Stimulated activated CD8-positive, alpha-beta memory T cell treated with anti-CD3 and anti-CD28 coated beads, Interleukin-12 subunit alpha, Interleukin-12 subunit beta, amount 100 ng/mL, for 1 hour (primary cell): Measurements from ENCODE around the gene SPATS1.
A peak's percentile ranks its signal among the peaks of the same experiment; 100 is the strongest.

Experiments
- DNase-seq: peaks from one replicate; pipeline ENCODE4 v3.0.0-alpha.2; 2020; ENCODE audit warnings: low read depth

SPATS1 gene

GRCh38 chr6:44342489-44342888 lies at the start of gene SPATS1:
Gene SPATS1 (plus strand): TSS chr6:44342650. CDS start chr6:44343096, 446 bp downstream.
- no peak for DNase-seq

DNA sequence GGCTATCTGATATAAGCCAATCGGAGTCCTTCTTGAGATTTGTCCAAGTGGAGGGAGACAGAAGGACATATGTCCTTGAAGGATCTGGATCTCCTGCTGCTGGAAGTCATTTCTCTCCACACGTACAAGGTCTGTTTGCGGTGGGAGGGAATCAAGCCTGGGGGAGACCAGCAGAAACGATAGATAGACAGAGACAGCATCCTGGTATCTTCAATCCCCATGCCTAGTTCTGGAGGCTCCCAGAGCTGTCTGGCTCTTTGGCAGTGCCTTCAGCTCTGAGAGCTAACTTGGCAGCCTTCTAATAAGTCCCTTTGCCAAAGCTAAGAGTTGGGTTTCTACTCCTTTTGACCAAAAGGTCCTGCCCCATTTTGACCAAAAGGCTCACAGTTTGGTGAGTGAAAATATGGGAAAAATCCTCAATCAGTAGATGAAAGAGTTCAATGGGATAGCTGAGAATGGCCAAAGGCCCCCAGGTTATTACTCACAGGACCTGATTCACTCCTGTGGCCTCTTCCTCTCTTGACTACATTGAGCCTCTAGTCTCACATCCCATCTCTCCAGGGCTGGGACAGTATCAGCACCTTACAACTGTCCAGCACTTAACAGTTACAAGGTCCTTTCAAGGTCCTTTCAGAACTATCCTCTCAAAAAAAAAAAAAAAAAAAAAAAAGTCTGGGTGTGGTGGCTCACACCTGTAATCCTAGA lies 49.6 kb upstream of the SPATS1 start:
- no peak for DNase-seq

GRCh38 chr6:44294832-44295791 lies 47.3 kb upstream of the SPATS1 start:
- no peak for DNase-seq

GRCh38 chr6:44297063-44298038 lies 45.1 kb upstream of the SPATS1 start:
- peak; percentile 15 for DNase-seq

DNA sequence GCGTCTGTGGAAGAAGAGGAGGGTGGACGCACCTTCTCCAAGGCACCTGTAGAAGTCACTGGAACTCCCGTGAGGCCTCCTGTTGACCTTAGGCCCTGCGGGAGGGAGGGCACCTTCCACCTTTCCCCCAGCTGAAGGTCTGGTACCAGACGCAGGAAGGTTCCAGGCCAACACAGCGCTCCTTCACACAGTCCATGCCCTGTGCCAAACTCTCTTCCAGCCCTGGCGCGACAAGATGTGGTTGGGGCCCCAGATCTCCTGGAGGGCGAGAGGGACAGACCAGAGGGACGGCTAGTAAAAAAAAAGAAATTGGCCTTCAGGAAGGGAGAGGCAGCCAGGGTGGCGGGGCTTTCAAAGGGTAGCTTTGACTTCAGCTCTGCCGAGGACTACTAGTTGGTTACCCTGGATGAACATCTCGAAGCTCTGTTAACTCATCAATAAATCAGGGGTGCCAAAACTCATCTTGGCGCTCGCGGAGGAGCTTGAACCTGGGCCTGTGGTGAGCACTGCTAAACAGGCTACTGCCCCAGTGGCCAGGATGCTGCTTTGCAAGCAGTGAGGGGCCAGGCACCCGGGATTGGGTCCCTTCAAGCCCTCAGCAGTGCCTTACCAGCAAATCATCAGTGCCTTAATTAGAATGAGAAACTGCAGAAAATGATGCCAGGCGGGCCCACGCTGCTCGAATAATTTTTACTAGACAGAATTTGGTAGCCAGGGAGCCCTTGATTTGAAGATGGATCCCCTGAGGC lies 44.2 kb upstream of the SPATS1 start:
- no peak for DNase-seq

- no peak for DNase-seq
These were observed 43.6 kb upstream of the SPATS1 start for GRCh38 chr6:44298864-44299263.

GRCh38 chr6:44300292-44300823 lies 42.1 kb upstream of the SPATS1 start:
- DNase-seq: no peak

GRCh38 chr6:44301106-44301505 lies 41.3 kb upstream of the SPATS1 start:
- DNase-seq: no peak

GRCh38 chr6:44301782-44302564 lies 40.5 kb upstream of the SPATS1 start:
- DNase-seq: no peak

GRCh38 chr6:44302856-44303255 lies 39.6 kb upstream of the SPATS1 start:
- DNase-seq: no peak

DNA sequence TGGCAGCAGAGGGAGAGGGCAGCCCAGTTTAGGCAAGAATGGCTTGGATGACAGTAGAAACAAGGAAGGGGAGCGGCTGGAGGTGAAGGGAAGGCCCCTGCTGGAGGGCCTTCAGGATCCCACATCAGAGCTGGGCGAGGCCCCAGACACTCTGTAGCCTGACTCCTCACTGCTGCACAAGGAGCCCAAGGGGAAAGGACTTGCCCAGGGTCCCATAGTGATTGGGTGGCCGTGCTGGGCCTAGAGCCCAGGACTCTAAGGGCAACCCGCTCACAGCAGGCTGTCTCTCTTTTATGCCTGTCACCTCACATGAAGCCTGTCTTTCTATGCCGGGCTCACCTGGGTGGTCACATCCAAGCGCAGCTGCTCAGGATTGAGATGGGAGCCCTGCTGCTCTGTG lies 38.6 kb upstream of the SPATS1 start:
- no peak for DNase-seq

- DNase-seq: peak; percentile 16
These were observed 37.9 kb upstream of the SPATS1 start for GRCh38 chr6:44304282-44305199.

GRCh38 chr6:44305200-44305725 lies 37.2 kb upstream of the SPATS1 start:
- no peak for DNase-seq

- DNase-seq: no peak
These were observed 35.7 kb upstream of the SPATS1 start for GRCh38 chr6:44306710-44307109.

DNA sequence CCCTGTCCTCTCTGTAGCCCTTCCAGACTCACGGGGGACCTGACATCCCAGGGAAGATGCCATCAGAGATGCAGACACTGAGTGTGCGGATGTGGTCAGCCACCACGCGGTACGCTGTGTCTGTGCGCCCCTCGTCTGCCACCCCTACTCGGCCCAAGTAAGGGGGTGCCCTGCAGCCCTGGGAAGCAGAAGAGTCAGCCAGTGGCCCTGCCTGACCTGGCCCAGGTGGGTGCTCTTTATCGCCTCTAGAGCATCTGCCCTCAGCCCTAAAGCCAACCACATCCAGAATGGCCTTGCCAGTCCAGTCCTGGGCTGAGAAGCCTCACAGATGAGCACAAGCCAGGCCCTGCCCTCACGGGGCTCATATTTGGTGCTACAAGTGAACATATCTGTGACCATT lies 35.2 kb upstream of the SPATS1 start:
- DNase-seq: no peak

- no peak for DNase-seq
These were observed 33.4 kb upstream of the SPATS1 start for GRCh38 chr6:44309092-44309491.

DNA sequence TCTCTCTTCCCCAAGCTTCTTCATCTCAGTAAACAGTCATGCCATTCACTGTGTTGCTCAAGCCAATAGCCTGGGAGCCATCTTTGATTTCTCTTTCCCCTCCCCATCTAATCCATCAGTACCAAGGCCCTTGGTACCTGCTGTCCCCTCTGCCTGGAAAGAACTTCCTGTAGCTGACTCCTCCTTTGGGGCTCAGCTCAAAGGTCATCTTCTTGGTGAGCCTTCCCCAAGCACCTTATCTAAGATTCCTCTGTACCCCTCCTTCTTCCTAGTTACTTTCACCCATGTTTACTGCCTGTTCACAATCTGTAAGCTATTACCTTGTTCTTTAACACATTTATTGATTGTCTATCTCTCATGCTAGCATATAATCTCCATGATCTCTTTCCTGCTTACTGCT lies 32.8 kb upstream of the SPATS1 start:
- DNase-seq: no peak

DNA sequence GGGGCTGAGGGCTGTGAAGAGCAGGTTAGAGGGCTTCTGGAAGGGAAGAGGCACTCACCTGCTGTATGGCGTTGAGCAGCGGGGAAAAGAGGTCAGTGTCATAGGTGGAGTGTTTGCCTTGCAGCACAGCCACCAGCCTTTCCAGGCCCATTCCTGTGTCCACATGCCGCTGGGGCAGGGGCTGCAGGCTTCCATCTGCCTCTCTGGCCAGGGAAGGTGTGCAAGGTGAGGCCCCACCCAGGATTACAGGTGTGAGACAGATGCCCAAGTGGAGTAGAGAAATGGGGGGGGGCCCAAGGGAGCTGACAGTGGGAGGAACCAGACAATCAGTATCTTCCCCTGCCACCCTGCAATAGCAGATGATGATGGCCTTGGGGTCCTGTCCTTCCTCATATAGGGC lies 32.2 kb upstream of the SPATS1 start:
- DNase-seq: no peak

- DNase-seq: no peak
These were observed 31.1 kb upstream of the SPATS1 start for GRCh38 chr6:44311304-44311703.
